CD14-positive monocyte (primary cell): ENCODE results near the gene MTNR1A. TPM values are rescaled to one million over a fixed set of nuclear protein-coding genes. Genes with fewer than 3 reads are reported as not detected.

Experiments
- DNase-seq, 3 donors: peaks; one replicate each; pipeline ENCODE4 v3.0.0-alpha.2; 2011 to 2022
- H2AFZ ChIP-seq: 2 replicates; pipeline ENCODE4 v1.6.0; 2012; ENCODE audit warnings: mild to moderate bottlenecking, low read depth, low read length, inconsistent platforms; ENCODE audit not compliant: insufficient read depth, poor library complexity, severe bottlenecking
- H3K27ac ChIP-seq, 2 donors: 1 replicate in 1 of 2; 2 replicates in 1 of 2; pipeline ENCODE4 v1.5.1; 2012 to 2013; ENCODE audit warnings: low read length in 2 of 2, control low read depth in 1 of 2, inconsistent platforms in 1 of 2, low read depth in 1 of 2, mild to moderate bottlenecking in 1 of 2
- H3K27me3 ChIP-seq, 2 donors: one replicate each; pipeline versions ENCODE4 v1.6.0 to v1.6.1; 2011 to 2013; ENCODE audit warnings: low read length in 2 of 2; ENCODE audit not compliant: control insufficient read depth in 2 of 2, insufficient read depth in 2 of 2
- H3K36me3 ChIP-seq, 2 donors: replicated peaks in 1 of 2; 1 replicate in 1 of 2; 2 replicates in 1 of 2; pipeline versions ENCODE4 v1.5.1 to v1.6.1; 2012 to 2013; ENCODE audit warnings: low read length in 2 of 2, control low read depth in 1 of 2, inconsistent platforms in 1 of 2, mild to moderate bottlenecking in 1 of 2; ENCODE audit not compliant: insufficient read depth in 2 of 2, control insufficient read depth in 1 of 2
- H3K4me1 ChIP-seq, 2 donors: 1 replicate in 1 of 2; 2 replicates in 1 of 2; pipeline versions ENCODE4 v1.5.1 to v1.6.1; 2012 to 2013; ENCODE audit warnings: low read length in 2 of 2, control low read depth in 1 of 2, inconsistent platforms in 1 of 2, mild to moderate bottlenecking in 1 of 2, moderate library complexity in 1 of 2; ENCODE audit not compliant: insufficient read depth in 2 of 2, control insufficient read depth in 1 of 2
- H3K4me2 ChIP-seq: replicated peaks from 2 replicates; pipeline ENCODE3; 2012; ENCODE audit warnings: low read length, moderate library complexity, mild to moderate bottlenecking; ENCODE audit not compliant: poor library complexity, severe bottlenecking; ENCODE audit errors: extremely low read depth
- H3K4me3 ChIP-seq, 3 experiments: fragments of 200-600 bp in 1 of 3; sonication (generic) in 1 of 3; replicated peaks in 1 of 3; 1 replicate in 2 of 3; 2 replicates in 1 of 3; pipeline ENCODE4 v1.5.1; 2011 to 2013; ENCODE audit warnings: low read length in 3 of 3, mild to moderate bottlenecking in 3 of 3, control low read depth in 2 of 3, low read depth in 2 of 3, inconsistent platforms in 1 of 3, moderate library complexity in 1 of 3
- H3K79me2 ChIP-seq: 2 replicates; pipeline ENCODE4 v1.6.0; 2012; ENCODE audit warnings: mild to moderate bottlenecking, control low read depth, inconsistent platforms, low read length, moderate library complexity; ENCODE audit not compliant: insufficient read depth
- H3K9ac ChIP-seq: 2 replicates; pipeline ENCODE4 v1.6.0; 2017; ENCODE audit warnings: low read length, mild to moderate bottlenecking; ENCODE audit not compliant: insufficient read depth, poor library complexity, severe bottlenecking
- H3K9me3 ChIP-seq, 2 donors: replicated peaks in 1 of 2; 1 replicate in 1 of 2; 2 replicates in 1 of 2; pipeline versions ENCODE4 v1.5.1 to v1.6.1; 2012 to 2013; ENCODE audit warnings: low read length in 2 of 2, control low read depth in 1 of 2; ENCODE audit not compliant: control insufficient read depth in 1 of 2, insufficient read depth in 1 of 2
- H4K20me1 ChIP-seq: 2 replicates; pipeline ENCODE4 v1.6.0; 2012; ENCODE audit warnings: mild to moderate bottlenecking, low read length, control low read depth, moderate library complexity; ENCODE audit not compliant: insufficient read depth
- H3K27ac Mint-ChIP-seq, 7 donors: one replicate each; pipeline ENCODE4 v1.8.0; 2020; ENCODE audit warnings: mild to moderate bottlenecking in 7 of 7, mixed read lengths in 7 of 7, moderate library complexity in 6 of 7, inconsistent platforms in 2 of 7
- H3K27me3 Mint-ChIP-seq, 3 donors: one replicate each; pipeline ENCODE4 v1.8.0; 2021 to 2022; ENCODE audit warnings: low read depth in 3 of 3, mild to moderate bottlenecking in 3 of 3, mixed read lengths in 3 of 3, moderate library complexity in 3 of 3, inconsistent platforms in 1 of 3
- H3K36me3 Mint-ChIP-seq, 2 donors: one replicate each; pipeline ENCODE4 v1.8.0; 2020; ENCODE audit warnings: mixed read lengths in 2 of 2, inconsistent platforms in 1 of 2, mild to moderate bottlenecking in 1 of 2
- H3K4me1 Mint-ChIP-seq: one replicate; pipeline ENCODE4 v1.8.0; 2020; ENCODE audit warnings: mild to moderate bottlenecking, mixed read lengths
- H3K4me3 Mint-ChIP-seq, 2 donors: one replicate each; pipeline ENCODE4 v1.8.0; 2020; ENCODE audit warnings: mild to moderate bottlenecking in 2 of 2, mixed read lengths in 2 of 2, moderate library complexity in 1 of 2
- H3K9me3 Mint-ChIP-seq, 7 donors: one replicate each; pipeline ENCODE4 v1.8.0; 2020 to 2022; ENCODE audit warnings: mixed read lengths in 7 of 7, mild to moderate bottlenecking in 6 of 7, moderate library complexity in 6 of 7, inconsistent platforms in 2 of 7
- CTCF ChIP-seq: fragments of 200-600 bp; IDR thresholded peaks from one replicate; pipeline ENCODE4 v1.8.0; 2022; ENCODE audit warnings: antibody characterized with exemption, mild to moderate bottlenecking
- WGBS: methylation state at CpG from one replicate; pipeline ENCODE4 v1.1.5; 2013; ENCODE audit warnings: missing lambda C conversion rate; ENCODE audit not compliant: insufficient coverage; 5-methylcytosine and 5-hydroxymethylcytosine counted together
- intact Hi-C, 2 donors: fragments of 100-400 bp; cut with micrococcal nuclease; formaldehyde crosslinking; loops; one replicate each; pipeline versions ENCODE4 v1.15.0 to v1.15.1; 2023
- polyA plus RNA-seq, 3 donors: library from polyadenylated mRNA; depleted of rRNA in 1 of 3; unstranded in 2 of 3; stranded (reverse) in 1 of 3; fragments of 300-500 nt in 2 of 3; fragments of >200 nt in 1 of 3; fragmentation: Illumina TruSeq in 2 of 3; gene quantifications; 1 replicate in 2 of 3; 2 replicates in 1 of 3; pipeline ENCODE4 v1.2.3, GENCODE V29; 2012 to 2021

MTNR1A gene
- polyA plus RNA-seq, 3 donors, result not detected

- Mint-ChIP-seq H3K27ac (no peak overlapping the region), H3K27me3 (peaks cover 2 to 4% (median 3%) of the 10 kb centered on the region in 3 donors), H3K4me1 (no peaks in the 10 kb centered on the region), H3K4me3 (no peak overlapping the region), H3K36me3 (no peaks in the 10 kb centered on the region), H3K9me3 (no peaks in the 10 kb centered on the region)
- Histone ChIP-seq H3K4me1 (no peaks in the 10 kb centered on the region), H3K4me3 (no peak overlapping the region), H3K79me2 (no peaks in the 10 kb centered on the region), H2AFZ (no peak overlapping the region), H3K9me3 (no peaks in the 10 kb centered on the region), H4K20me1 (no peaks in the 10 kb centered on the region), H3K27ac (no peak overlapping the region), H3K9ac (no peak overlapping the region), H3K36me3 (no peaks in the 10 kb centered on the region), H3K4me2 (no peak overlapping the region), H3K27me3 (no peaks in the 10 kb centered on the region)
- no peak for DNase-seq
- WGBS, result 92% methylated on average over 6 of the region's 13 CpGs
- no peak for TF ChIP-seq CTCF
- intact Hi-C loops, result no loop called here
These were observed 37.7 kb upstream of the MTNR1A start for GRCh38 chr4:186592966-186593586.

- DNase-seq, result no peak
- TF ChIP-seq CTCF, result no peak
- H3K9ac ChIP-seq, result no peak overlapping the region
- H3K27ac ChIP-seq, result no peak overlapping the region
- H2AFZ ChIP-seq, result no peak overlapping the region
- intact Hi-C loops, result no loop called here
- Mint-ChIP-seq H3K4me3 (no peak overlapping the region), H3K4me1 (no peaks in the 10 kb centered on the region), H3K36me3 (no peaks in the 10 kb centered on the region), H3K27ac (no peak overlapping the region), H3K27me3 (peaks cover 2 to 4% (median 3%) of the 10 kb centered on the region in 3 donors), H3K9me3 (no peaks in the 10 kb centered on the region)
- no peaks in the 10 kb centered on the region for H4K20me1 ChIP-seq
- no peaks in the 10 kb centered on the region for H3K27me3 ChIP-seq
- H3K9me3 ChIP-seq, result no peaks in the 10 kb centered on the region
- no peaks in the 10 kb centered on the region for H3K36me3 ChIP-seq
- no peak overlapping the region for H3K4me3 ChIP-seq
- H3K4me2 ChIP-seq, result no peak overlapping the region
- H3K4me1 ChIP-seq, result no peaks in the 10 kb centered on the region
- 95% methylated on average over 6 of the region's 8 CpGs for WGBS
- H3K79me2 ChIP-seq, result no peaks in the 10 kb centered on the region
These were observed 37.1 kb upstream of the MTNR1A start for GRCh38 chr4:186592445-186592844.
